NCI-H1105 treated with DMSO at 0.1 percent for 48 hours (cell line): ENCODE data around the gene ABCC11.

Source experiments
- DNase-seq: peaks from one replicate; lab custom pipeline; 2025; lab: John Stamatoyannopoulos, UW

Gene ABCC11

GRCh38 chr16:48247311-48247710, at the start of gene ABCC11:
ABCC11 (minus strand) TSS chr16:48247539; CDS start chr16:48231921, 15,618 bp downstream.
- no peak for DNase-seq

GRCh38 chr16:48295488-48296281, 48.3 kb upstream of the ABCC11 start:
- no peak for DNase-seq

GRCh38 chr16:48294724-48295123, 47.4 kb upstream of the ABCC11 start:
- no peak for DNase-seq

- DNase-seq: no peak
These were observed 45.1 kb upstream of the ABCC11 start for GRCh38 chr16:48292452-48292851.

GRCh38 chr16:48291754-48292153, 44.4 kb upstream of the ABCC11 start:
- no peak for DNase-seq

GRCh38 chr16:48291303-48291702, 44.0 kb upstream of the ABCC11 start:
- no peak for DNase-seq

GRCh38 chr16:48287239-48287638, 39.9 kb upstream of the ABCC11 start:
- no peak for DNase-seq

- no peak for DNase-seq
These were observed 37.6 kb upstream of the ABCC11 start for GRCh38 chr16:48284772-48285409.

- DNase-seq: no peak
These were observed 35.4 kb upstream of the ABCC11 start for GRCh38 chr16:48282636-48283263.

GRCh38 chr16:48280546-48280945, 33.2 kb upstream of the ABCC11 start:
- no peak for DNase-seq

GRCh38 chr16:48279199-48279598, 31.9 kb upstream of the ABCC11 start:
- no peak for DNase-seq

- peak; percentile 40 for DNase-seq
These were observed 29.8 kb upstream of the ABCC11 start for GRCh38 chr16:48277158-48277557.

GRCh38 chr16:48276102-48276501, 28.8 kb upstream of the ABCC11 start:
- no peak for DNase-seq

GRCh38 chr16:48274476-48274875, 27.1 kb upstream of the ABCC11 start:
- DNase-seq: no peak

- DNase-seq: no peak
These were observed 25.6 kb upstream of the ABCC11 start for GRCh38 chr16:48272837-48273421.

- DNase-seq: no peak
These were observed 24.4 kb upstream of the ABCC11 start for GRCh38 chr16:48271728-48272127.

GRCh38 chr16:48269011-48269410, 21.7 kb upstream of the ABCC11 start:
- peak; percentile 46 for DNase-seq

- no peak for DNase-seq
These were observed 15.3 kb upstream of the ABCC11 start for GRCh38 chr16:48262631-48263030.

- no peak for DNase-seq
These were observed 14.2 kb upstream of the ABCC11 start for GRCh38 chr16:48261569-48261968.

- no peak for DNase-seq
These were observed 9.3 kb upstream of the ABCC11 start for GRCh38 chr16:48256579-48257177.

- no peak for DNase-seq
These were observed 4.7 kb upstream of the ABCC11 start for GRCh38 chr16:48252013-48252412.
